Activated CD8-positive, alpha-beta memory T cell treated with anti-CD3 and anti-CD28 coated beads, Interleukin-2, amount 50 U/mL, for 1 hour (primary cell): ENCODE measurements around the gene ANKS1A.

ENCODE experiments used
- DNase-seq: peaks from one replicate; pipeline ENCODE4 v3.0.0-alpha.2; 2020; ENCODE audit errors: extremely low read depth

ANKS1A gene

GRCh38 chr6:35069262-35069661, 180.2 kb downstream of the ANKS1A start:
- no peak for DNase-seq

GRCh38 chr6:35070111-35070510, 181.1 kb downstream of the ANKS1A start:
- DNase-seq: no peak

GRCh38 chr6:35071347-35071994, 182.4 kb downstream of the ANKS1A start:
- no peak for DNase-seq

- DNase-seq: no peak
Measured at GRCh38 chr6:35072051-35072697, 183.1 kb downstream of the ANKS1A start.

GRCh38 chr6:35072698-35073055, 183.6 kb downstream of the ANKS1A start:
- DNase-seq: no peak

DNA sequence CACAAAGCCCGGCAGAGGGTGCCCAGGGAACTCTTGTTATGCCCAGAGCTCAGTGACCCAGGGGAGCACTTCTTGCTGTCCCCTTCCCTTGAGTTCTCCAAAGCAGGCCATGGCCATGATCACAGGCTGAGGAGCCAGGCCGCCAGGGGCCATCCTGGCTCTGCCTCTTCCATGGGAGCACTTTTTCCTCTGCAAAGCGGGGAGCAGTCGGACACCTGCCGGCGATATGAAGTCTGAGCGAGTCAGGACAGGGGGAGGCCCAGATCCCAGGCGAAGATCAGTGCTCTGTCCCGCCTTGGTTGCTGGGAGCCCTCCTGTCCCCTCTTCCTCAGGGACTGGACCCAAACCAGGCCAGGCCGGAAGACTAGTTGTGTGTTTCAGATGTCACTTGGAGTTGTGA, 184.2 kb downstream of the ANKS1A start:
- DNase-seq: no peak

GRCh38 chr6:35073766-35074471, 184.9 kb downstream of the ANKS1A start:
- no peak for DNase-seq

GRCh38 chr6:35076997-35077712, 188.1 kb downstream of the ANKS1A start:
- no peak for DNase-seq

- no peak for DNase-seq
Measured at GRCh38 chr6:35077713-35078105, 188.7 kb downstream of the ANKS1A start.

- no peak for DNase-seq
Measured at GRCh38 chr6:35078226-35078850, 189.3 kb downstream of the ANKS1A start.

- DNase-seq: no peak
Measured at GRCh38 chr6:35078896-35079295, 189.8 kb downstream of the ANKS1A start.

DNA sequence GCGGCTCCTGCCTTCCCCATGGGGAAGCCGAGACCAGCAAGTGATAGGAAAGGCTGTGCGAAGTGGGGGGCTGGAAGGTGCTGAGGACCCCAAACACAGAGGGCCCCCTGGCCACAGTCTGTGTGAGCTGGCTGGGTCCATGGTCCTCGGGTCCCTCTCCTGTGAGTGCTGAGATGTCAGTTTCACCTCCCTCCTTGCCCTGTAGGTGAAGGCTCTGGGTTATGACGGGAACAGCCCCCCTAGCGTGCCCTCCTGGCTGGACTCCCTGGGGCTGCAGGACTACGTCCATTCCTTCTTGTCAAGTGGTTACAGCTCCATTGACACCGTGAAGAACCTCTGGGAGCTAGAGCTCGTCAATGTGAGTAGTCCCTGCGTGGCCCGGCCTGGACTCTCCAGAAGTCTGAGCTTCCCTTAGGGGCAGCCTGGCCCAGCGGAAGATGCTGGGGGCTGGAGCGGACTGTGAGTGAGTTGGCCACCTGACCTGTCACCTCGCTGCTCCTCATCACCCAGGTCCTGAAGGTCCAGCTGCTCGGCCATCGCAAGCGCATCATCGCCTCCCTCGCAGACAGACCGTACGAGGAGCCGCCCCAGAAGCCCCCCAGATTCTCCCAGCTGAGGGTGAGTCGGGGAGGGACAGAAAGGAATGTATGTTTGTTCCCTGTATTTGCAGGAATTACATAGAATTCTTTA, 190.4 kb downstream of the ANKS1A start:
- no peak for DNase-seq

DNA sequence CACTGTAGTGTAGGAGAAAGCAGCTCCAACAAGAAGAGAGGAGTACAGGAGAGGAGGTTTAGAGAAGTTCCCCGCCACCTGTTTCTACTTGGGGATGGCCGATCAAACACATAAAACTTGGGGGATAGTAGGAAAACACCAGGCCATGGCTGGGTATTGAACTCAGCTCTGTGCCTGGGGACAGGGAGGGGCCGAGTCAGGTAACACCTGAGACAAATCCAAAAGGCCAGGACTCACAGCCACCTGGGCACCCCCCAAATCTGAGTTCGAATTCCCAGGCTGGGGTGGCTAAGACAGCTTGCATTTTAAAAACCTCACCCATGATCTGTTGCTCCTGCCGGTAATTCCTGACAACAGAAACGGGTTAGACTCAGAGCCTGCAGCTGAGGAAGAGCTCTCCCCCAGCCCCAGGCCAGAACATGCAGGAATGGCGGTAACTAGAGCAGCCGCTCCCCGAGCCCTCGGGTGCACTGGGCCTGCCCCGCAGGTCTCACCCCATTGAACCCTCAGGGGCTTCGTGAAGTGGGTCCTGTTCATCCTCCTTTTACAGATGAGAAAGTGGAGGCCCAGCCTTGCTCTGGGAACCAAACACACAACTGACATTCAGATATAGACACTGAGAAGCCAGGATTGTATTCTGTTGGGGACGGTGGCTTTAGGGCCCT, 191.1 kb downstream of the ANKS1A start:
- DNase-seq: no peak

DNA sequence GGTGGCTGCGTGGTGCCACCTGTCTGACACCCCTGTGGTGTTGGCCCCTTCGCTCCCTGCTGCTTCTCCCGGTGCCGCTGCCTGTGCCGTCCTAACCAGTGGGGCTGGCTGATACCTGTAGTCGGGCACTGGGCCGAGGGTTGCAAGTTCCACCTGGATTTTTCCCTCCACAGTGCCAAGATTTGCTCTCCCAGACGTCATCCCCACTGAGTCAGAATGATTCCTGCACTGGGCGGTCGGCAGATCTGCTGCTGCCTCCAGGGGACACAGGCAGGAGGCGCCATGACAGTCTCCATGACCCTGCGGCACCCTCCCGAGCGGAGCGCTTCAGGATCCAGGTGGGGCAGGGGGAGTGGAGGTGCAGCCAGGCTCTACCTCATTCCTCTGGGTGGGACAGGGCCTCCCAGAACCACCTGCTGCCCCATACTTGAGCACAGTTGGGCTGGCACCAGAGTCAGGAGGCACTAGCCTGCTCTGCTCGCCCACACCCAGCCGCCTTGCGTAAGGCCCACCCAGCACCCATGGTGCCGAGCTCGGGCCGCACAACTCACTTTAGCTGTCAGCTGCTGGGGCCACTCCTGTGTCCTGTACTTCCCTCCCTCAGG, 191.9 kb downstream of the ANKS1A start:
- no peak for DNase-seq

- DNase-seq: no peak
Measured at GRCh38 chr6:35081426-35081851, 192.4 kb downstream of the ANKS1A start.

GRCh38 chr6:35082046-35082732, 193.1 kb downstream of the ANKS1A start:
- DNase-seq: no peak

- DNase-seq: no peak
Measured at GRCh38 chr6:35082733-35083403, 193.8 kb downstream of the ANKS1A start.

GRCh38 chr6:35083507-35083906, 194.5 kb downstream of the ANKS1A start:
- DNase-seq: no peak

GRCh38 chr6:35084041-35084491, 195.0 kb downstream of the ANKS1A start:
- DNase-seq: no peak
